Keratinocyte (primary cell): Measurements from ENCODE around the gene TADA3. TPM values are rescaled to one million over a fixed set of nuclear protein-coding genes. Genes with fewer than 3 reads are reported as not detected.

ENCODE experiments used
- DNase-seq: peaks from one replicate; pipeline ENCODE4 v3.0.0-alpha.2; 2011; ENCODE audit warnings: low read depth, missing footprints, low spot score
- FAIRE-seq: peaks from 2 replicates; lab custom pipeline; 2011; peaks lifted over from hg19 to GRCh38; lab: Jason Lieb, UNC
- H2AFZ ChIP-seq: 2 replicates; pipeline ENCODE4 v1.6.0; 2012; ENCODE audit warnings: low read length, control low read depth, inconsistent platforms; ENCODE audit not compliant: control insufficient read depth
- H3K27ac ChIP-seq: 2 replicates; pipeline ENCODE4 v1.5.1; 2011; ENCODE audit warnings: low read length; ENCODE audit not compliant: control insufficient read depth, insufficient read depth
- H3K27me3 ChIP-seq: 3 replicates; pipeline ENCODE4 v1.6.0; 2011; ENCODE audit warnings: low read length; ENCODE audit not compliant: control insufficient read depth, insufficient read depth; ENCODE audit errors: extremely low read depth
- H3K36me3 ChIP-seq, 2 experiments: 2 replicates in 1 of 2; 3 replicates in 1 of 2; pipeline ENCODE4 v1.5.1; 2011; ENCODE audit warnings: low read length in 2 of 2, mild to moderate bottlenecking in 1 of 2; ENCODE audit not compliant: control insufficient read depth in 2 of 2, insufficient read depth in 2 of 2; ENCODE audit errors: extremely low read depth in 1 of 2
- H3K4me1 ChIP-seq: 3 replicates; pipeline ENCODE4 v1.5.1; 2011; ENCODE audit warnings: low read length; ENCODE audit not compliant: control insufficient read depth, insufficient read depth; ENCODE audit errors: extremely low read depth
- H3K4me2 ChIP-seq: 3 replicates; pipeline ENCODE4 v1.6.0; 2011; ENCODE audit warnings: low read depth, low read length; ENCODE audit not compliant: control insufficient read depth, insufficient read depth; ENCODE audit errors: extremely low read depth
- H3K4me3 ChIP-seq, 3 experiments: fragments of 200-600 bp in 1 of 3; sonication (generic) in 1 of 3; 2 replicates in 2 of 3; 3 replicates in 1 of 3; pipeline ENCODE4 v1.5.1; 2011 to 2016; ENCODE audit warnings: low read length in 3 of 3, mild to moderate bottlenecking in 3 of 3, control low read depth in 2 of 3, inconsistent platforms in 1 of 3, low read depth in 1 of 3, mixed read lengths in 1 of 3, mixed run types in 1 of 3, moderate library complexity in 1 of 3; ENCODE audit not compliant: control insufficient read depth in 2 of 3, insufficient read depth in 2 of 3; ENCODE audit errors: extremely low read depth in 1 of 3
- H3K79me2 ChIP-seq: 2 replicates; pipeline ENCODE4 v1.6.0; 2012; ENCODE audit warnings: low read length; ENCODE audit not compliant: control insufficient read depth, insufficient read depth
- H3K9ac ChIP-seq: 3 replicates; pipeline ENCODE4 v1.6.0; 2011; ENCODE audit warnings: low read length; ENCODE audit not compliant: control insufficient read depth, insufficient read depth; ENCODE audit errors: extremely low read depth
- H3K9me1 ChIP-seq: 3 replicates; pipeline ENCODE4 v1.6.0; 2011; ENCODE audit warnings: low read length; ENCODE audit not compliant: control insufficient read depth, insufficient read depth; ENCODE audit errors: extremely low read depth
- H3K9me3 ChIP-seq: 2 replicates; pipeline ENCODE4 v1.5.1; 2012; ENCODE audit warnings: low read depth, low read length; ENCODE audit not compliant: control insufficient read depth
- H4K20me1 ChIP-seq: 3 replicates; pipeline ENCODE4 v1.6.0; 2011; ENCODE audit warnings: low read length; ENCODE audit not compliant: control insufficient read depth, insufficient read depth; ENCODE audit errors: extremely low read depth
- EZH2 ChIP-seq: IDR thresholded peaks from one replicate; pipeline ENCODE4 v1.6.1; 2012; ENCODE audit warnings: inconsistent platforms, mild to moderate bottlenecking, low read length, moderate library complexity
- dilution Hi-C: fragments of 300-500 bp; cut with MboI; formaldehyde crosslinking; loops from one replicate; pipeline ENCODE4 v1.7.0; 2020; ENCODE audit warnings: low sequenced_read_pairs; ENCODE audit not compliant: extremely low pct_ligation_motif_present
- polyA plus RNA-seq, 5 experiments: library from polyadenylated mRNA; depleted of rRNA in 3 of 5; stranded (reverse) in 3 of 5; stranded (forward) in 1 of 5; unstranded in 1 of 5; fragments of >200 nt; gene quantifications; 1 replicate in 1 of 5; 2 replicates in 3 of 5; 3 replicates in 1 of 5; pipeline versions ENCODE4 v1.2.1 to v1.2.3, GENCODE V29; 2011 to 2012; ENCODE audit warnings: missing spikeins in 2 of 5, low read depth in 1 of 5, low replicate concordance in 1 of 5
- TF ChIP-seq, protein P1 (sequence below), 3 experiments: IDR thresholded peaks in 1 of 3; conservative IDR thresholded peaks in 1 of 3; optimal IDR thresholded peaks in 1 of 3; 2 replicates in 2 of 3; 3 replicates in 1 of 3; pipeline versions ENCODE3 to v1.5.1; 2011; ENCODE audit warnings: low read length in 3 of 3, mild to moderate bottlenecking in 3 of 3, moderate library complexity in 2 of 3, control low read depth in 1 of 3, inconsistent platforms in 1 of 3; ENCODE audit not compliant: insufficient read depth in 2 of 3; ENCODE audit errors: extremely low read depth in 1 of 3

Gene TADA3
- polyA plus RNA-seq, 1 donor (not counting 4 experiments of a cell fraction or from before 2014, with no cell fraction given): 29.6 TPM

DNA sequence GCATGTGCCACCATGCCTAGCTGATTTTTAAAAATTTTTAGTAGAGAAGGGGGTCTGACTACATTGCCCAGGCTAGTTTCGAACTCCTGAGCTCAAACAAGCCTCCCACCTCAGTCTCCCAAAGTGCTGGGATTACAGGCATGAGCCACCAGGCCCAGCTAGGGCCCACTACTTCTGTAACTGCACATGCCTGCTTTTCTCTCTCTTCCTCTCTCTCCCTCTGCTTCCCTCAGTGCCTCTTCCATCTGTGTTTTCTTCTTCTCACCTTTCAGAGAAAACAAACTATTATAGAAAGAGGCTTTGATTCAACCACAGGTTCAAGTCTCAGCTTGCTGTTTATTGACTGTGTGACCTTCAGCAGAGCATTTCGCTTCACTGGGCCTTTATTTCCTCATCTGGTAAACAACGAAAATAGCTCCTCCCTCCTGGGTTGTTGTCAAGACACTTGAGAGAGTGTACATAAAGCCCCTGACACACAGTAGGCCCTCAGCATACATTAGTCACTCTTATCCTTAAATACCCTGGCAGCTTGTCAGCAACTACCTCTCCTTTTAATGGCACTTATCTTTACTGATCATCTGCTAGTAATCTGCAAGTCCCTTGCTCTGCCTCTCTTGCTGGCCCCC, 10.2 kb downstream of the TADA3 start:
- Histone ChIP-seq H3K4me3 (no peak overlapping the region), H3K4me2 (no peak overlapping the region), H3K9me1 (no peaks in the 10 kb centered on the region), H3K9ac (no peak overlapping the region), H2AFZ (no peak overlapping the region), H3K27me3 (no peaks in the 10 kb centered on the region), H3K79me2 (no peaks in the 10 kb centered on the region), H3K27ac (no peak overlapping the region), H3K4me1 (peaks cover 3% of the 10 kb centered on the region), H3K9me3 (no peaks in the 10 kb centered on the region), H3K36me3 (peaks cover 20 to 22% of the 10 kb centered on the region in 2 experiments), H4K20me1 (no peaks in the 10 kb centered on the region)
- FAIRE-seq: no peak
- dilution Hi-C loops: no loop called here
- DNase-seq: no peak
- TF ChIP-seq EZH2: no peak
- TF ChIP-seq, protein P1, sequence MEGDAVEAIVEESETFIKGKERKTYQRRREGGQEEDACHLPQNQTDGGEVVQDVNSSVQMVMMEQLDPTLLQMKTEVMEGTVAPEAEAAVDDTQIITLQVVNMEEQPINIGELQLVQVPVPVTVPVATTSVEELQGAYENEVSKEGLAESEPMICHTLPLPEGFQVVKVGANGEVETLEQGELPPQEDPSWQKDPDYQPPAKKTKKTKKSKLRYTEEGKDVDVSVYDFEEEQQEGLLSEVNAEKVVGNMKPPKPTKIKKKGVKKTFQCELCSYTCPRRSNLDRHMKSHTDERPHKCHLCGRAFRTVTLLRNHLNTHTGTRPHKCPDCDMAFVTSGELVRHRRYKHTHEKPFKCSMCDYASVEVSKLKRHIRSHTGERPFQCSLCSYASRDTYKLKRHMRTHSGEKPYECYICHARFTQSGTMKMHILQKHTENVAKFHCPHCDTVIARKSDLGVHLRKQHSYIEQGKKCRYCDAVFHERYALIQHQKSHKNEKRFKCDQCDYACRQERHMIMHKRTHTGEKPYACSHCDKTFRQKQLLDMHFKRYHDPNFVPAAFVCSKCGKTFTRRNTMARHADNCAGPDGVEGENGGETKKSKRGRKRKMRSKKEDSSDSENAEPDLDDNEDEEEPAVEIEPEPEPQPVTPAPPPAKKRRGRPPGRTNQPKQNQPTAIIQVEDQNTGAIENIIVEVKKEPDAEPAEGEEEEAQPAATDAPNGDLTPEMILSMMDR (optimal IDR thresholded peaks at IDR 0.05 in 1 of 3, IDR thresholded peaks at IDR 0.05 in 1 of 3, conservative IDR thresholded peaks at IDR 0.05 in 1 of 3; ENCODE audit: extremely low read depth in 1 of 3, insufficient read depth in 2 of 3, low read length in 3 of 3): no peak

DNA sequence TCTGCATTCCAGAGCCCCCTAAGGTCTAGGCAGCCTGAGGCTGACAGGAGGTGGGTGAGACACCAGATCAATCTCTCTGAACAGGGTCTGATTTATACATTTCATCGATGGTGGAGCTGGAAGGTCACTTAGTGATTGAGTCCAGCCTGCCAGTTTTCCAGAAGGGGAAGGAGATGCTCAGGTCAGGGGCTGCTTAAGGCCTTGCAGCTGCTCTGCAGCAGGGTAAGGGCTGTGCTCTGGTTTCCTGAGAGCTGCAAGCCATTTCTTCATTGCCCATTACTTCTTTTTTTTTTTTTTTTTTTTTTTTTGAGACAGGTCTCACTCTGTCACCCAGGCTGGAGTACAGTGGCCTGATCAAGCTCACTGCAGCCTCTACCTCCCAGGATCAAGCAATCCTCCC, 10.7 kb downstream of the TADA3 start:
- Histone ChIP-seq H3K9ac (no peak overlapping the region), H4K20me1 (no peaks in the 10 kb centered on the region), H3K79me2 (no peaks in the 10 kb centered on the region), H3K27me3 (no peaks in the 10 kb centered on the region), H3K9me3 (no peaks in the 10 kb centered on the region), H3K36me3 (peaks cover 16 to 20% of the 10 kb centered on the region in 2 experiments), H3K9me1 (no peaks in the 10 kb centered on the region), H2AFZ (no peak overlapping the region), H3K4me2 (no peak overlapping the region), H3K4me1 (peaks cover 3% of the 10 kb centered on the region), H3K27ac (no peak overlapping the region), H3K4me3 (no peak overlapping the region)
- FAIRE-seq (no peak), DNase-seq (no peak)
- TF ChIP-seq, protein P1 (optimal IDR thresholded peaks at IDR 0.05 in 1 of 3, IDR thresholded peaks at IDR 0.05 in 1 of 3, conservative IDR thresholded peaks at IDR 0.05 in 1 of 3; ENCODE audit: extremely low read depth in 1 of 3, insufficient read depth in 2 of 3, low read length in 3 of 3): no peak
- TF ChIP-seq EZH2: no peak
- dilution Hi-C loops: no loop called here
